ENCODE measurements around the gene INSIG1. TPM values are rescaled to one million over a fixed set of nuclear protein-coding genes. Genes with fewer than 3 reads are reported as not detected.

INSIG1 gene
- total RNA-seq, 1 experiment from 2014 or later: 298 TPM

- DNase-seq (ENCODE audit: low spot score): no peak
Measured at GRCh38 chr7:155300641-155301452, 3.2 kb downstream of the INSIG1 start.

GRCh38 chr7:155303039-155303593 lies 5.4 kb downstream of the INSIG1 start:
- no peak for DNase-seq (ENCODE audit: low spot score)

GRCh38 chr7:155303897-155304296 lies 6.2 kb downstream of the INSIG1 start:
- DNase-seq (ENCODE audit: low spot score): no peak

- DNase-seq (ENCODE audit: low spot score): no peak
Measured at GRCh38 chr7:155305231-155305904, 7.7 kb downstream of the INSIG1 start.

GRCh38 chr7:155306673-155307470 lies 9.2 kb downstream of the INSIG1 start:
- DNase-seq (ENCODE audit: low spot score): no peak

- no peak for DNase-seq (ENCODE audit: low spot score)
Measured at GRCh38 chr7:155308330-155309020, 10.8 kb downstream of the INSIG1 start.

- no peak for DNase-seq (ENCODE audit: low spot score)
Measured at GRCh38 chr7:155309021-155309338, 11.3 kb downstream of the INSIG1 start.

- DNase-seq (ENCODE audit: low spot score): no peak
Measured at GRCh38 chr7:155310425-155311114, 12.9 kb downstream of the INSIG1 start.

GRCh38 chr7:155311826-155312537 lies 14.3 kb downstream of the INSIG1 start:
- no peak for DNase-seq (ENCODE audit: low spot score)

GRCh38 chr7:155312633-155313032 lies 15.0 kb downstream of the INSIG1 start:
- no peak for DNase-seq (ENCODE audit: low spot score)

- DNase-seq (ENCODE audit: low spot score): no peak
Measured at GRCh38 chr7:155313096-155313495, 15.4 kb downstream of the INSIG1 start.

- no peak for DNase-seq (ENCODE audit: low spot score)
Measured at GRCh38 chr7:155315977-155316376, 18.3 kb downstream of the INSIG1 start.

GRCh38 chr7:155316427-155317113 lies 18.9 kb downstream of the INSIG1 start:
- DNase-seq (ENCODE audit: low spot score): no peak

- no peak for DNase-seq (ENCODE audit: low spot score)
Measured at GRCh38 chr7:155317114-155317434, 19.4 kb downstream of the INSIG1 start.

- DNase-seq (ENCODE audit: low spot score): no peak
Measured at GRCh38 chr7:155318245-155318644, 20.6 kb downstream of the INSIG1 start.

GRCh38 chr7:155322530-155322929 lies 24.9 kb downstream of the INSIG1 start:
- DNase-seq (ENCODE audit: low spot score): no peak

GRCh38 chr7:155323001-155323638 lies 25.4 kb downstream of the INSIG1 start:
- DNase-seq (ENCODE audit: low spot score): no peak

- DNase-seq (ENCODE audit: low spot score): no peak
Measured at GRCh38 chr7:155324012-155324917, 26.6 kb downstream of the INSIG1 start.

Data from HT-29 (cell line).